Measurements from ENCODE around the gene GLYR1. TPM values are rescaled to one million over a fixed set of nuclear protein-coding genes. Genes with fewer than 3 reads are reported as not detected.

The GLYR1 gene
- total and polyA plus RNA-seq, 4 donors, result 36.2 to 88.1 (median 70.2) TPM

DNA sequence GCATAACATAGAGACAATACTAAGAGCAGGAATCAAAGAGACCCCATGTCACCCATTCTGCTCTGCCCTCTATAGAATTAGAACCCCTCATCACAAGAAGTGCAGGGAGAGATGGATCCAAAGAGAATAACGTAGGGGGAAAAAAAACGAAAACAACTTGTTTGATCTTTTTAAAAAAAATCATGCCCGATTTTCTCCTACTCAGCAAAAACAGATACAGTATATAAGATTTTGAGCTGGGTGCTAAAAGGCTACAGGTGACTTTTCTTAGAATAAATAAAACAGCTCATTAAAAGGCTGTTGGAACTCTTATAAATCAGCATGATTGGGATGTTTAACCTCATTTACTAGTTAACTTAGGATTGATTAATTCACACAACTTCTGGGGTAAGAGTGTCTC, 17.6 kb upstream of the GLYR1 start:
- no peak overlapping the region for H3K9ac ChIP-seq (ENCODE audit: insufficient read depth in 1 of 2, low read length in 2 of 2)
- TF ChIP-seq, protein P1, sequence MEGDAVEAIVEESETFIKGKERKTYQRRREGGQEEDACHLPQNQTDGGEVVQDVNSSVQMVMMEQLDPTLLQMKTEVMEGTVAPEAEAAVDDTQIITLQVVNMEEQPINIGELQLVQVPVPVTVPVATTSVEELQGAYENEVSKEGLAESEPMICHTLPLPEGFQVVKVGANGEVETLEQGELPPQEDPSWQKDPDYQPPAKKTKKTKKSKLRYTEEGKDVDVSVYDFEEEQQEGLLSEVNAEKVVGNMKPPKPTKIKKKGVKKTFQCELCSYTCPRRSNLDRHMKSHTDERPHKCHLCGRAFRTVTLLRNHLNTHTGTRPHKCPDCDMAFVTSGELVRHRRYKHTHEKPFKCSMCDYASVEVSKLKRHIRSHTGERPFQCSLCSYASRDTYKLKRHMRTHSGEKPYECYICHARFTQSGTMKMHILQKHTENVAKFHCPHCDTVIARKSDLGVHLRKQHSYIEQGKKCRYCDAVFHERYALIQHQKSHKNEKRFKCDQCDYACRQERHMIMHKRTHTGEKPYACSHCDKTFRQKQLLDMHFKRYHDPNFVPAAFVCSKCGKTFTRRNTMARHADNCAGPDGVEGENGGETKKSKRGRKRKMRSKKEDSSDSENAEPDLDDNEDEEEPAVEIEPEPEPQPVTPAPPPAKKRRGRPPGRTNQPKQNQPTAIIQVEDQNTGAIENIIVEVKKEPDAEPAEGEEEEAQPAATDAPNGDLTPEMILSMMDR (IDR thresholded peaks at IDR 0.05; ENCODE audit: control extremely low read depth, extremely low read depth), result no peak
- ATAC-seq (ENCODE audit: insufficient read depth, low FRiP score) (no peak), DNase-seq (no peak)
- H3K9me3 ChIP-seq (ENCODE audit: control insufficient read depth in 4 of 4, insufficient read depth in 3 of 4, low read length in 3 of 4), result no peaks in the 10 kb centered on the region
- H3K27ac ChIP-seq (ENCODE audit: low read depth in 1 of 2, low read length in 1 of 2), result no peak overlapping the region
- H3K4me1 ChIP-seq (ENCODE audit: control insufficient read depth in 5 of 5, insufficient read depth in 5 of 5, low read length in 5 of 5), result peaks cover 0 to 18% (median 2%) of the 10 kb centered on the region in 5 donors
- H3K36me3 ChIP-seq (ENCODE audit: control insufficient read depth in 4 of 4, insufficient read depth in 4 of 4, low read length in 4 of 4), result peaks cover 16 to 30% (median 22%) of the 10 kb centered on the region in 4 donors
- 84 to 86% methylated on average over 3 of the region's 3 CpGs for WGBS, 2 donors
- no peaks in the 10 kb centered on the region for H3K27me3 ChIP-seq (ENCODE audit: control insufficient read depth in 3 of 3, insufficient read depth in 3 of 3, low read length in 2 of 3)
- H3K4me3 ChIP-seq, result no peak overlapping the region

DNA sequence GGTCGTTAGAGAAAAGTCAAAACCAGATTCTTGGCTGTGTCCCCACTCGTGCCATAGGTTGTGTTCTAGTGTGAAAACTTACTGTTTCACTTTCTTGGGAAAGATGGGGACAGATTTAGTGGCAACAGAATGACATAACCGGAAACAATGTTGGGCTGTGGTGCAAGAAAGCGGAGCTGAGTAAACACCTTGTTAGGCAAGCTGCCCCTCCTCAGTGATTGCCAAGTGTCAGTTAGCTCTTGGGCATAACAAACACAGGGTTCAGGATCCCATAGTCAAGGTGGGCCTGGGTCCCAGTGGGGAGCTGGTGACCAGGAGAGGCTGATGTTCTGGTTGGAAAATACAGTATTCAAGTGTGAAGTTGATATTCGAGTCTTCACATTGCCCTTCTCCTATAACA, 15.6 kb upstream of the GLYR1 start:
- peaks cover 0 to 6% (median 0%) of the 10 kb centered on the region in 5 donors for H3K4me1 ChIP-seq (ENCODE audit: control insufficient read depth in 5 of 5, insufficient read depth in 5 of 5, low read length in 5 of 5)
- no peaks in the 10 kb centered on the region for H3K27me3 ChIP-seq (ENCODE audit: control insufficient read depth in 3 of 3, insufficient read depth in 3 of 3, low read length in 2 of 3)
- ATAC-seq (ENCODE audit: insufficient read depth, low FRiP score), result no peak
- no peak overlapping the region for H3K27ac ChIP-seq (ENCODE audit: low read depth in 1 of 2, low read length in 1 of 2)
- TF ChIP-seq, protein P1 (IDR thresholded peaks at IDR 0.05; ENCODE audit: control extremely low read depth, extremely low read depth), result no peak
- no peak overlapping the region for H3K9ac ChIP-seq (ENCODE audit: insufficient read depth in 1 of 2, low read length in 2 of 2)
- H3K36me3 ChIP-seq (ENCODE audit: control insufficient read depth in 4 of 4, insufficient read depth in 4 of 4, low read length in 4 of 4), result peaks cover 27 to 42% (median 33%) of the 10 kb centered on the region in 4 donors
- H3K4me3 ChIP-seq, result no peak overlapping the region
- H3K9me3 ChIP-seq (ENCODE audit: control insufficient read depth in 4 of 4, insufficient read depth in 3 of 4, low read length in 3 of 4), result no peaks in the 10 kb centered on the region
- 40 to 56% methylated on average over 5 of the region's 5 CpGs for WGBS, 2 donors
- no peak for DNase-seq

DNA sequence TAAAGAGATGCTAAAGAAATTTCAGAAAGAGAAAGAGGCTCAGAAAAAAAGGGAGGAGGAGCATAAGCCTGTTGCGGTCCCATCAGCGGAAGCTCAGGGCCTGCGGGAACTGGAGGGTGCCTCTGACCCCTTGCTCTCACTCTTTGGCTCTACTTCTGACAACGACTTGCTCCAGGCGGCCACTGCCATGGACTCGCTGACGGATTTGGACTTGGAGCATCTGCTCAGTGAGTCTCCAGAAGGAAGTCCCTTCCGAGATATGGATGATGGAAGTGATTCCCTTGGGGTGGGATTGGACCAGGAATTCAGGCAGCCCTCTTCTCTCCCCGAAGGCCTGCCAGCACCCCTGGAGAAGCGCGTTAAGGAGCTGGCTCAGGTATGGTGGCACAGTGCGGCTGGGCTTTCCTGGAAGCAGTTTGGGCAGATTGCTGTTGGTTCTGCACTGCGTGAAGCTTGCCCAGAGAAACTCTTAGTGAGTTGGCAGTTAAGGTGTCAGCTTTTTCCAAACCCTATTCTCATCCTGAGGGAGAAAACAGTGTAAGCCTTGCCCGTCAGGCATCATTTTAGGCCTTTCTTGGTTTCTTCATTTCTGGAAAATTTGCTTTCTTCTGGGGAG, 13.7 kb upstream of the GLYR1 start:
- TF ChIP-seq, protein P1 (IDR thresholded peaks at IDR 0.05; ENCODE audit: control extremely low read depth, extremely low read depth), result no peak
- Histone ChIP-seq H3K27me3 (ENCODE audit: control insufficient read depth in 3 of 3, insufficient read depth in 3 of 3, low read length in 2 of 3) (no peaks in the 10 kb centered on the region), H3K4me3 (no peak overlapping the region), H3K9ac (ENCODE audit: insufficient read depth in 1 of 2, low read length in 2 of 2) (no peak overlapping the region), H3K9me3 (ENCODE audit: control insufficient read depth in 4 of 4, insufficient read depth in 3 of 4, low read length in 3 of 4) (no peaks in the 10 kb centered on the region), H3K36me3 (ENCODE audit: control insufficient read depth in 4 of 4, insufficient read depth in 4 of 4, low read length in 4 of 4) (peaks cover 30 to 54% (median 39%) of the 10 kb centered on the region in 4 donors), H3K4me1 (ENCODE audit: control insufficient read depth in 5 of 5, insufficient read depth in 5 of 5, low read length in 5 of 5) (peaks cover 0 to 2% (median 0%) of the 10 kb centered on the region in 5 donors), H3K27ac (ENCODE audit: low read depth in 1 of 2, low read length in 1 of 2) (no peak overlapping the region)
- WGBS, 2 donors, result 94 to 95% methylated on average over 14 of the region's 14 CpGs
- ATAC-seq (ENCODE audit: insufficient read depth, low FRiP score) (no peak), DNase-seq (no peak)

DNA sequence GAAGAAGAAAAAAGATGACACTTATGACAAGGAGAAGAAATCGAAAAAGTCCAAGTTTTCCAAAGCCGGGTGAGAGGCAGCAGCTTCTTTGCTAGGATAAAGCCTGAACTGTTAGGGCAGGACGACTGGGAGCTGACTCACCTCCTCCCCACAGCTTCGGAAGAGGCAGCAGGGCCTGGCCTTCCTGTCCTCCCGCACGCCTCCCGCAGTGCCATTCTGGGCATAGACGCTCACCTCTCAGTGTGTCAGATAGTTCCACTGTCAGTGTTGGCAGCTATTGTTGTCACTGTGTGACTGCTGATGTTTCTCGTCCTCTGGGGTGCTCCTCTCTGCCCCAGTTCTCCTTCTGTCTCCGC, 12.8 kb upstream of the GLYR1 start:
- 90 to 93% methylated on average over 10 of the region's 10 CpGs for WGBS, 2 donors
- Histone ChIP-seq H3K4me1 (ENCODE audit: control insufficient read depth in 5 of 5, insufficient read depth in 5 of 5, low read length in 5 of 5) (peaks cover 0 to 2% (median 0%) of the 10 kb centered on the region in 5 donors), H3K4me3 (no peak overlapping the region), H3K27me3 (ENCODE audit: control insufficient read depth in 3 of 3, insufficient read depth in 3 of 3, low read length in 2 of 3) (no peaks in the 10 kb centered on the region), H3K27ac (ENCODE audit: low read depth in 1 of 2, low read length in 1 of 2) (no peak overlapping the region), H3K9ac (ENCODE audit: insufficient read depth in 1 of 2, low read length in 2 of 2) (no peak overlapping the region), H3K9me3 (ENCODE audit: control insufficient read depth in 4 of 4, insufficient read depth in 3 of 4, low read length in 3 of 4) (no peaks in the 10 kb centered on the region), H3K36me3 (ENCODE audit: control insufficient read depth in 4 of 4, insufficient read depth in 4 of 4, low read length in 4 of 4) (peaks cover 34 to 62% (median 43%) of the 10 kb centered on the region in 4 donors)
- DNase-seq (no peak), ATAC-seq (ENCODE audit: insufficient read depth, low FRiP score) (no peak)
- TF ChIP-seq, protein P1 (IDR thresholded peaks at IDR 0.05; ENCODE audit: control extremely low read depth, extremely low read depth), result no peak

Data from lung (tissue), 12 donors.